ENCODE results near the gene HIC2.
"Not testable (repeated sequence)": the region's sequence is repeated elsewhere in the genome, so short reads cannot be mapped to it uniquely, and the experiment has no call there.

HIC2 gene

DNA sequence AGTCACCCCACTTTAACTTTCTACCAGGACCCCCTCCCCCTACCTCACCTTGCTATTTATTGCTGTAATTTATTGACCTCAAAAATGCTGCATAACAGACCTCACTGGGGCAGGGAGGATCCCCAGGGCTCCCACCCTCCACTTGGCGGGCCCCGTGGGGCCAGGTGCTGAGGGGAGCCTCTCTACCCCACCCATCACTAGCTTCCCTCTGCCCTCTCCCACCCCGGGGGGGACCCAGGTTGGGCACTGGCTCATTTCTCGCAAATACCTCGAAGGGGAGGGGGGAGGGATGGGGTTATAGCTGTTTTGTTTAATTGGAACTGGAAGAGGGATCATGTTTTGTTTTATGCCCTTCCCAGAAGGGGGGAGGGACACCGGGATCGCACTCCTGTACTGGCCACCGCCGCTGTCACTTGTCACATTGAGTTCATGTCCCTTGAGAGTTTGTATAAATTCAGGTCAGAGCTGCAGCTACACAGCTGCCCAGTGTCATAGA, 33.7 kb downstream of the HIC2 start:
- H3K9me3 ChIP-seq (ENCODE audit: severe bottlenecking) = no peaks in the 10 kb centered on the region
- no peak overlapping the region for H3K27ac ChIP-seq
- no peaks in the 10 kb centered on the region for H3K27me3 ChIP-seq (ENCODE audit: insufficient read depth, low read depth, severe bottlenecking)
- peaks cover 29% of the 10 kb centered on the region for H3K36me3 ChIP-seq
- DNase-seq = no peak
- no peak overlapping the region for H3K4me3 ChIP-seq (ENCODE audit: low read depth, low read length)
- TF ChIP-seq, protein P1, sequence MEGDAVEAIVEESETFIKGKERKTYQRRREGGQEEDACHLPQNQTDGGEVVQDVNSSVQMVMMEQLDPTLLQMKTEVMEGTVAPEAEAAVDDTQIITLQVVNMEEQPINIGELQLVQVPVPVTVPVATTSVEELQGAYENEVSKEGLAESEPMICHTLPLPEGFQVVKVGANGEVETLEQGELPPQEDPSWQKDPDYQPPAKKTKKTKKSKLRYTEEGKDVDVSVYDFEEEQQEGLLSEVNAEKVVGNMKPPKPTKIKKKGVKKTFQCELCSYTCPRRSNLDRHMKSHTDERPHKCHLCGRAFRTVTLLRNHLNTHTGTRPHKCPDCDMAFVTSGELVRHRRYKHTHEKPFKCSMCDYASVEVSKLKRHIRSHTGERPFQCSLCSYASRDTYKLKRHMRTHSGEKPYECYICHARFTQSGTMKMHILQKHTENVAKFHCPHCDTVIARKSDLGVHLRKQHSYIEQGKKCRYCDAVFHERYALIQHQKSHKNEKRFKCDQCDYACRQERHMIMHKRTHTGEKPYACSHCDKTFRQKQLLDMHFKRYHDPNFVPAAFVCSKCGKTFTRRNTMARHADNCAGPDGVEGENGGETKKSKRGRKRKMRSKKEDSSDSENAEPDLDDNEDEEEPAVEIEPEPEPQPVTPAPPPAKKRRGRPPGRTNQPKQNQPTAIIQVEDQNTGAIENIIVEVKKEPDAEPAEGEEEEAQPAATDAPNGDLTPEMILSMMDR (IDR thresholded peaks at IDR 0.05; ENCODE audit: low read depth, low read length) = no peak

DNA sequence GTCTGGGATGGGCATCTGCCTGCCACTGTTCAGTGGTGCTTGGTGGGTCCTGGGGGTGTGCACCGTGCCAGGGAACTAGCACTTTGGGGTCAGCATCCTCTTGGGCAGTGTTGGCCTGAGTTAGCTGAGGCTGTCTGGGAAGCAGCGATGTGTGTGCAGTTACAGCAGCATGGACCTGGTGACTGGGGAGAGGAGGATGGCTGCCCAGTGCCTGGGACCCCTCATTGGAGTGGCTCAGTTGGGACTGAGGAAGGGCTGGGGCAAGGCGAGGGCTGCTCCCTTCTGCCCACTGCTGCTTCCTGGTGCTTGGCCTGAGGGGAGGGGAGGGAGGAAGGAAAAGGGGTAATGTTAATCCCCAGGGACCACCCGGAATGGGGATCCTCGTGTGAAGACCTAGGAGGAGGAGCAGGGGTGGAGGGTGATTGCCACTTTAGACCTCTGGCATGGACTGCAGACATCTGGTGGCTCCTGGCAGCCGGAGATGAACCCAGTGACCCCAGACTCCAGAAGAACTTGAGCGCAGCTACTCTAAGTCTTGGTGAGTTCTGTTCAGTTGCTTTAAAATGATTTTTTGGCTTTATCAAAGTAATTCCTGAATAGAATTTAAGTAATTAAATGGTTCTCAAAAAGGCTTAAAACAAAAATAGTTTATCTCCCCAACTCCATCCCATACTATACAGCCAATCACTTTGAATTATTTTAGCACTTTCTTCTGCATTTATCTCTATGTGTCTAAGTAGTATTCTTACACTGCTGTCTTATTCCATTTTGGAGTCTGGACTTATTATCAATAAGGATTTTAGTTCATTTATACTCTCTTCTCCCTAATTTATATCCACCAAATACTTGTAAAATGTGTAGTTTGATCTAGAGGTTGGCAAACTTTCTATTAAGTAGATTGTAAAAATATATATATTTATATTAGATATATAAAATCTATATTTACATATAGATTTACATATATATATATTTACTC, 34.7 kb downstream of the HIC2 start:
- DNase-seq = no peak
- peaks cover 20% of the 10 kb centered on the region for H3K36me3 ChIP-seq
- H3K27me3 ChIP-seq (ENCODE audit: insufficient read depth, low read depth, severe bottlenecking) = no peaks in the 10 kb centered on the region

DNA sequence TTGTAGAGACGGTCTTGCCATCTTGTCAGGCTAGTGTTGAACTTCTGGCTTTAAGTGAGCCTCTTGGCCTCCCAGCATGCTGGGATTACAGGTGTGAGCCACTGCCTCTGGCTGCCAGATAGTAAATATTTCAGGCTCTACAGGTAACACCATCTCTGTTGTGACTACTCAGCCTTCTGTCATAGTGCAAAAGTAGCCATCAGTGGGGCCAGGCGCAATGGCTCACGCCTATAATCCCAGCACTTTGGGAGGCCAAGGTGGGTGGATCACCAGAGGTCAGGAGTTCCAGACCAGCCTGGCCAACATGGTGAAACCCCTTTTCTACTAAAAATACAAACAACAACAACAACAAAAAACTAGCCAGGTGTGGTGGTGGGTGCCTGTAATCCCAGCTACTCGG, 35.5 kb downstream of the HIC2 start:
- DNase-seq; H3K9me3 ChIP-seq (ENCODE audit: severe bottlenecking); H3K27me3 ChIP-seq (ENCODE audit: insufficient read depth, low read depth, severe bottlenecking); H3K27ac ChIP-seq; H3K4me3 ChIP-seq (ENCODE audit: low read depth, low read length): not testable (repeated sequence)
- H3K36me3 ChIP-seq = peaks cover 12% of the 10 kb centered on the region

More for the DNA sequence above, 34.7 kb downstream of the HIC2 start:
- Histone ChIP-seq H3K9me3 (ENCODE audit: severe bottlenecking) (no peaks in the 10 kb centered on the region), H3K4me3 (ENCODE audit: low read depth, low read length) (no peak overlapping the region), H3K27ac (no peak overlapping the region)
- TF ChIP-seq, protein P1 (IDR thresholded peaks at IDR 0.05; ENCODE audit: low read depth, low read length) = no peak

DNA sequence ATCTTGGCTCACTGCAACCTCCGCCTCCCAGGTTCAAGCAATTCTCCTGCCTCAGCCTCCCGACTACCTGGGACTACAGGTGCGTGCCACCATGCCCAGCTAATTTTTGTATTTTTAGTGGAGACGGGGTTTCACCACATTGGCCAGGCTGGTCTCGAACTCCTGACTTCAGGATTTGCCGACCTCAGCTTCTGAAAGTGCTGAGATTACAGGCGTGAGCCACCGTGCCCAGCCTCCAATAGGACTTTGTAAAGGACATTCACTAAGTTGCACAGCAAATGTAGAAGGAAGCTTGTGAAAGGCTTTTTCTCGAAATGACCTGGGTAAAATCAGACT, 37.8 kb downstream of the HIC2 start:
- H3K27me3 ChIP-seq (ENCODE audit: insufficient read depth, low read depth, severe bottlenecking); H3K4me3 ChIP-seq (ENCODE audit: low read depth, low read length); DNase-seq; H3K36me3 ChIP-seq; H3K9me3 ChIP-seq (ENCODE audit: severe bottlenecking); H3K27ac ChIP-seq: not testable (repeated sequence)

DNA sequence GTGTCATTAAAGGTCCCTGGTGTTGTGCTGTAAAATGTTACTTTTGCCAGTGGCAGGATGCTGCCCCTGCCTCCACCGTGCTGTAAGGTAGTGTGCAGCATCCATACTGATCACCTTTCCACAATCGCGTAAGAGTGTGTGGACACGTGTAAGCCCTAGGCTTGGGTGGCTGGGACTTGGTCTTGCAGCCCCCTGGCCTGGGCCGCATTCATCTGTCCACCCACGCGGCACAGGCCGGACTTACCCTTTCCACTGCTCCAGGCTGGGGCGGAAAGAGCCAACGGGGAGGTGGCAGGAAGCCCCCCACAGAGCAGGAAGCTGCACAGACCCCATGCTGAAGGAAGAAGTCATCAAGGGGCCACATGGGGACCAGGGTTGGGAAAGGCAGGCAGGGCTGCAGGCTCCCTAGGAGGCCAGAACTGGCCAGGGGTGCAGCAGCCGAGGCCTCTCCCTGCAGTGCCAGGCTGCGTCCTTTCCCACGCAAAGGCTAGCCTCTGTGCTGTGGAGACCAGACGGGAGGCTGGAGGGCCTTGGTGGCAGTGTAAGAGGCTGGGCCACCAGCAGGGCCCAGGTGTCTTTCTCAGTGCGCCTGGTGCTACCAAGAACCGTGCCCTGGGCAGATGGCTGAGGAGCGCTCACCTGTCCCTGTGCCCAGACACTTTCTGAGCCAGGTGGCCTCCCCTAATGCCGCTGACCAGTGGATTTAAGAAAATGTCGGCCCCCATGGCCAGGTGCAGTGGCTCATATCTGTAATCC, 38.3 kb downstream of the HIC2 start:
- Histone ChIP-seq H3K27me3 (ENCODE audit: insufficient read depth, low read depth, severe bottlenecking) (no peaks in the 10 kb centered on the region), H3K36me3 (no peaks in the 10 kb centered on the region), H3K27ac (no peak overlapping the region), H3K4me3 (ENCODE audit: low read depth, low read length) (no peak overlapping the region), H3K9me3 (ENCODE audit: severe bottlenecking) (no peaks in the 10 kb centered on the region)
- TF ChIP-seq, protein P1 (IDR thresholded peaks at IDR 0.05; ENCODE audit: low read depth, low read length) = no peak
- no peak for DNase-seq

DNA sequence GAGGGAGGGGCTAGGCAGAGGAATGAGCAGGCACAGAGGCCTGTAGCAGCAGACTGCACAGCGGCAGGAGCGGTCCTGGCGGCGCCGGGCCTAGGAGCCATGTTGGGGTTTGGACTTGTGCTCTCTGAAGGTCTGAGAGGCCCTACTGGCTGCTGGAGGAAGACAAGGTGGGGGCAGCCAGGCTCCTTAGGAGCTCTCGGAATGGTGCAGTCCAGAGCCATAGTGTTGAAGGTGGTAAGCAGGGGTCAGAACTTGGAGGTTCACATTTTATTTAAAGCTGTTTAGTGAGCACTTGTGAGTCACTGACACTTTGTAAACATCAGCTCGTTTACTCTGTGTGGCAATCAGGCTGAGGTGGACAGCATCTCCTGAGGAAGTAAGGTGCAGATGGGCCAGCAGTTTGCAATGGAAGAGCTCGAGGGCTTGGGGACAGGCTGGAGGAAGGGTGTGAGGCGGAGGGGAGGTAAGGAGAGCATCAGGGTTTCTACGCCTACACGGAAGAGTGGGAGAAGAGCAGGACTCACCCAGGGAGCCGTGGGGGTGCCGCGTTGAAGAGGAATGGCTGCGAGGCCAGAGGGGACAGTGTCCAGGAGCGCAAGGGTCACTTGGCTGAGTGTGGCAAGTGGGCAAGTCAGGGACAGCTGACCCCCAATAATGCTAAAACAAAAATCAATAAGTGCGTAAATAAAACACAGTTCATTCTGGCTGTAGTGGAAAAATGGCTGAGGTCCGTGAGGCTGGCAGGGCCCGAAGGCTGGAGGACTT, 40.0 kb downstream of the HIC2 start:
- H3K27me3 ChIP-seq (ENCODE audit: insufficient read depth, low read depth, severe bottlenecking) = no peaks in the 10 kb centered on the region
- no peak for DNase-seq
- no peaks in the 10 kb centered on the region for H3K36me3 ChIP-seq
- H3K27ac ChIP-seq = no peak overlapping the region
- TF ChIP-seq, protein P1 (IDR thresholded peaks at IDR 0.05; ENCODE audit: low read depth, low read length) = no peak
- H3K9me3 ChIP-seq (ENCODE audit: severe bottlenecking) = no peaks in the 10 kb centered on the region
- no peak overlapping the region for H3K4me3 ChIP-seq (ENCODE audit: low read depth, low read length)

DNA sequence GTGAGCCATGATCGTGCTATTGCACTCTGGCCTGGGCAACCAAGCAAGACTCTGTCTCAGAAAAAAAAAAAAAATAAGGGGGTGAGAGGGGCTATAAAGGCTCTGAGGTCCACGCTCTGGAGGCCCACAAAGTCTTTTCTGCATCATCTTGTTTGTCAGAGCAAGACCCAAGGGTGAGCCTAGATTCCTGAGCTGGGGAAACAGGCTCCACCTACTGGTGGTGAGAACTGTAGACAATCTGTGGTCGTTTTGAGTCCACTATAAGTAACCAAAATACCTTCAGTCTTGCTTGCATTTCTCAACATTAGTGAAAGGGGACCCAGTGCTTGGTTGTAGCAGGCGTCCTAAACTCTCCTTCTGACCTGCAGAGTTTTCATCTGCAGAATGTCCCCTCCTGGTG, 45.5 kb downstream of the HIC2 start:
- not testable (repeated sequence) for H3K36me3 ChIP-seq; H3K4me3 ChIP-seq (ENCODE audit: low read depth, low read length); H3K9me3 ChIP-seq (ENCODE audit: severe bottlenecking); H3K27me3 ChIP-seq (ENCODE audit: insufficient read depth, low read depth, severe bottlenecking); DNase-seq; H3K27ac ChIP-seq

DNA sequence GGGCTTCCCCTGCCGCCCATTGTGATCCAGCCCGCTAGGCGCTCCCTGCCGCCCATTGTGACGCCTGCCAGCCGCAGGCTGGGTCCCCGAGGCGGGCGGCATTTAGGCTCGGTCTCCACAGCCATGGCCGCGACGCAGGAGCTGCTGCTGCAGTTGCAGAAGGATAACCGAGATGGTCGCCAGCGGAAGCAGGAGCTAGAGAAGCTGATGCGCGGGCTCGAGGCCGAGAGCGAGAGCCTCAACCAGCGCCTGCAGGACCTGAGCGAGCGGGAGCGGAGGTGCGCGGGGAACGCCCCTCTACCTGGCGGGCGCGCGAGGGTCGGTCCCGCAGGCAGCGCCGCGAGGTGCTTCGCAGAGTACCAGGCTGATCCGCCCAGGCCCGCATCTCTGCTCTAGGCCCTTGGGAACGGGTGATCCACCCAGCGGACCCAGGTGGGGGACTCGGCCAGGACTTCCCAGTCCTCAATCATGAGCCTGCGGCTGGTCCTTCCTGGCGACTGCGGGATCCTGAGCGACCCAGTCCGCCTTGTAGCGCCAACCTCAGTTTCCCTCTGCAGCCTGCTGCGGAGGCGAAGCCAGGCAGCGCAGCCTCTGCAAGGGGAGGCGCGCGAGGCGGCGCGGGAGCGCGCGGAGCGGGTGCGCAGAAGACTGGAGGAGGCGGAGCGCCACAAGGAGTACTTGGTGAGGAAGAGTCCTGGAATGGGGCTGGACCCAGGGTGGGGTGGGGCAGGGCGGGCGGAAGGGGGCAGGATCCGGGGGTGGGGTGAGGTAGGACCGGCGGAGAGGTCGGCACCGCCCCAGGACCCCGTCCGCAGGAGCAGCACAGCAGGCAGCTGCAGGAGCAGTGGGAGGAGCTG, 50.4 kb downstream of the HIC2 start, which contains the start of gene TMEM191C:
TSS of gene TMEM191C (plus strand) at position 51 of the 857 bp plus-strand sequence. CDS start at position 124, 73 bp downstream.
- H3K27ac ChIP-seq; H3K36me3 ChIP-seq; H3K9me3 ChIP-seq (ENCODE audit: severe bottlenecking); DNase-seq; H3K27me3 ChIP-seq (ENCODE audit: insufficient read depth, low read depth, severe bottlenecking): not testable (repeated sequence)
- H3K4me3 ChIP-seq (ENCODE audit: low read depth, low read length) = peak within 1 kb of the TSS; percentile 29
